ENCODE measurements around the gene MAPKBP1.

The MAPKBP1 gene

DNA sequence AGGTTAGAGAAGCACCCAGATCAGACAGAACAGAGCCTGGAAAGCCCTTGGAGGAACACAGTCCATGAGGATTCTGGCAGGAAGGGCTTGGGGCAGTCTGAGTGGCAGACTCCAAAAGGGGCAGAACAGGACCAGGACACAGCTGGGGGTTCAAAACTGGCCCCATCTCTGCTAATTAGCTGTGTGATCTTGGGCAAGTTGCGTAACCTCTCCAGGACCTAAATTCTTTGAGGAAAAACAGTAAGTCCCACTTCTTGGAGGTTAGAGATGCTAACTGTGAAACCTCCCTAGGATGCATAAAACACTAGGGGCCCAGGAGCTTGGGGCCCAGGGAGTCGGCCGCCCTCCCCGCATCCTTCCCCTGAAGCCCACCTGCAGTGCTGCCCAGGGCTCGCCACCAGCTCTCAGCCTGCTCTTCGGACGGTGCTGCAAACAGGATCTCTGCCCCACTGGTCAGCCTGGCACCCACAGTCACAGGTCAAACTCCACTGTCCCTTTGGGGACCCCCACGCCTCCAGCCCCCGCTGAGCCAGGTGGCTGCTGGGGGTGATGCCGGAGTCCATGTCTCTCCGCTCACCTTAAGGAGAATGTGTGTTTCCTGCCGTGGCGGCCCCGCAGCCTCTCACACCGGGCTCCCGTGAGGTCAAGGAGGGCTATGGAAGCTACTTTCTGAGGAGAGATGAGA, 76.3 kb downstream of the MAPKBP1 start:
- no peak for DNase-seq (ENCODE audit: low read depth in 2 of 2)

DNA sequence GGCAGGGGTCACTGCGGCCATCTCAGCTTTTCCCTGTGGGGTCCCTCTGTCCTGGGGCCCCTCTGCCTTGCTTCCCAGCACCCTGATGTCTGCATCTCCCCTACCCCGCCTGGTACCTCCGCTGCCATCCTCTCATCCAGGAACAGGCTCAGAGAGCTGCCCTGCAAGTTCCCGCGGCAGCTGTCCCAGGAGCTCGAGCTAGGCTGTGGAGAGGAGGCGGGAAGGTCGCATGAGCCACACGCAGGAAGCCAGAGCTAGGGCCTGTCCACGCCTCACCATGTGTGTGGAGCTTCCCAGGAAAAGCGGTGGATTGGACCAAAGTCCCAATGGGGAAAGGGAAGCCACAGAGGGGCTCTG, 76.9 kb downstream of the MAPKBP1 start:
- no peak for DNase-seq (ENCODE audit: low read depth in 2 of 2)

DNA sequence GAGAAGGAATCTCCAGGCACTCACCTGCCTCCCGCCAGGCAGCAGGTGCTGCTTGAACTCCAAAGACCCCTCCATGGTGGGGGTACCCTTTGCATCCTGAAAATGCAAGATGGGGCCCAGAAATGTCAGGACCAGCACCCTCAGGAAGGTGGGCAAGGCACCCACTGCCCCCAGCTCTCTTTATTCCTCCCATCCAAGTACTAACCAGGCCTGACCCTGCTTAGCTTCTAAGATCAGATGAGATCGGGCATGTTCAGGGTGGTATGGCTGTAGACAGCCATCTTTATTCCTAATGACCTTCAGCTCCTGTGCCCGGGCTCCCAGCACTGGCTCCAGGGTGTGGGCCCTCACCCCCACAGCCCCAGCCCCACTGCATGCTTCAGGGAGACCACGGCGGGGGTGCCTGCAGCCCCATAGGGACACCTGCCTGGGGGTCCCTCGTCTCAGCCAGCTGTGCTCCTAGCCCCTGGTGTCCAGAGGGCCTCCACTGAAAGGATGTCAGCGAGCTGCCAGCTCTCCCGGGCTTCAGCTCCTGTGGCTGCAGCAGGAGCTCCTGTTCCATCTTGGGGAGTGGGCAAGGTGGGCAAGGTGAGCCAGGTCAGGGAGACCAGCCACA, 77.6 kb downstream of the MAPKBP1 start:
- DNase-seq (ENCODE audit: low read depth in 2 of 2): no peak

DNA sequence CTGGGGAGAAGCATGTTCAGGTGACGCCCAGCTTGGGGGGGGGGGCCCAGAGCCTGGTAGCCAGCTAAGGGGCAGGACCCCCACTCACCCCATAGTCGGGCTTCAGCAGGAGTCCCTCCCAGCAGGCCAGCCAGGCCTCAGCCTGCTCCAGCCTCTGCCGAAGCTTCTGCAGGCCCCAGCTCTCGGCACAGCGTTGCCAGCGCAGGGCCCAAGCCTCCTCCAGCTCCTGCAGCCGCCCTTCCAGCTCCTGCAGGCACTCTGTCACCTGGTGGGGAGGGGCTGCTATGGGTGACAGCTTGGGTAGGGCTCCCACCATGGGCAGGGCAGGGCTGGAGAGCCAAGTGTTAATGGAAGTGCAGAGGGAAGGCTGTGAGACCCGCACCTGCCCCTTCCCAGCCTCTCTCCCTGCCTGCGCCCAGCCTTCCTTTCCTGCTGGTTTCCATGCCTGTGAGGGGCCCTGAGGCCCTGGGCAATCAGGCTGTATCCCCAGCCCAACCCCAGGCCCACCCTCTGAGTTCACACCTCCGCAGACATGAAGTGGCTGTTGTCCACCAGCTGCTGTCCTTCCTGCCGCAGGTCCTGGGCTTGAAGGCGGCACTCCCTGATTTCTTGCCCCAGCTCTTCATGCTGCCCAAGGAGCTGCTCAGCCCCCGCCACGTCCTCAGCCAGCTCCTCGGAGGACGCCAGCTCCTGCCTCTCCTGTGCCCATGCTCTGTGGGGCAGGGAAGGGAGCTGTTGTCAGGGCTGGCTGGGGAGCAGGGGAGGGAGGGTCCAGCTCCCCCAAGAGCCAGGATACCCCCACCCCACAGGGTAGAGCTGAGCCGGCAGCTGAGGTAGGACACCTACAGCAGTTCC, 78.7 kb downstream of the MAPKBP1 start:
- DNase-seq (ENCODE audit: low read depth in 2 of 2): no peak

DNA sequence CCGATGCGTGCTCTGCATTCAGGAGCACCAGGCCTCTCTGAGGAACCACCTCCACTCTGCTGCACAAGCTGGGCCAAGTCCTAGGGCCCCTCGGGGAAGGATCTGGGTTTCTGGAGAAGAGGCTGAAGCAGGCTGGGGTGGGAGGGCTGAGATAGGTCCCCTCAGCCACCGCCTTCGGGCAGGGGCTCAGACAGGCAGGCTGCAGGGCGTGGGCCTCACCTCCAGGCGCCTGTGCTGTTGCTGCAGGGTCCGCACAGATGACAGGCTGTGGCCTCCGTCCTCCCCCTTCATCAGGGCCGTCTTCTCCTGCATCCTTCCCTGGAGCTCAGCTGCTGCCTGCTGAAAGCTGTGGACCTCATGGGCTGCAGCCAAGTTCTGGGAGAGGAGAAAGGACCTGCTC, 79.5 kb downstream of the MAPKBP1 start:
- DNase-seq (ENCODE audit: low read depth in 2 of 2): no peak

DNA sequence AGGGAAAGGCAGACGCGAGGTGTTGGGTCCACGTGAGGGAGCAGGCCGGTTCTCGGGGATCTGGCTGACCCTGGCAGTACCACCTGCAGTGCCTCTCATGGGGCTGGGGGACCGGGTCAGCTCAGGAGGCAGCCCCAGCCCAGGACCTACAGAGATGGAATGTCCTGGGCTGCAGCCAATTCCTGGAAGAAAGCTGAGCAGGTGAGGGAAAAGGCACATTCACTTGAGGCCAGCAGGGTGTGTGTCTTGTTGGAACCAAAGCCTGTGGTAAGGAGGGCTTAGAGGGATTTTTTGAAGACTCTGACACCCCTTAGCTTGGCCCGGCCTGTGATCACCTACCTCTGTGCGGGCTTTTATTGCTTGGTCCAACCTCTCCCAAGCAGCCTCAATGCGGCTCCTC, 80.2 kb downstream of the MAPKBP1 start:
- DNase-seq (ENCODE audit: low read depth in 2 of 2): no peak

DNA sequence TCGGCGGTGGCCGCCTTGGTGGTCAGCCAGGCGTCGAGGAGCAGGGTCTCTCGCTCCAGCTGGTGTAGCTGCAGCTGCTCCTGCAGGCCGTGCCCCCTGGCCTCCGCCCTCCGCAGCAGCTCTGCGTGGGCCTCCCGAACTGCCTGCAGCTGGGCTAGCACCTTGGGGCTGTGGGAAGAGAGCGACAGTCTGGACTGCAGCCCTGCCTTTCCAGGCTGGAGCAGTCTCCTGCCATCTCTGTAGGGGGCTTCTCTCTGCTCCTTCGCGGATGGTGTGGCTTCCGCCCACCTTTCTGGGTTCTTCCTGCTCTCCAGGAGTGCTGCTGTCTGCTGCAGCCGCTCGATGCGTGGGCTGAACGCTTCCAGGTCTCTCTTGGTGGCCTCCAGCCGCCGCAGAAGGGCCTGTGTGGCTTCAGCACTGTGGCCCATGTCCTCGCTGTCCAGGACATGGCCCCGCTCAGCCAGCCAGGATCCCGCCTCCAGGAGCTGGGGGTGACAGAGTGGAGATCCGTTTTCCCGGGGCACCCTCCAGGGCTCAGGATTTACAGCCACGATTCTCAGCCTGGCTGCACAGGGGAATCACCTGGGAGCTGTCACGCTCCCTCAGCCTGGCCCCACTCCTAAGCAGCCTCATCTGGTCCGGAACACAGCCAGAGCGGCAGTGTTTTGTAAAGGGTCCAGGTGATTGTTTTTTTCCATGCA, 81.1 kb downstream of the MAPKBP1 start:
- DNase-seq (ENCODE audit: low read depth in 2 of 2): no peak

DNA sequence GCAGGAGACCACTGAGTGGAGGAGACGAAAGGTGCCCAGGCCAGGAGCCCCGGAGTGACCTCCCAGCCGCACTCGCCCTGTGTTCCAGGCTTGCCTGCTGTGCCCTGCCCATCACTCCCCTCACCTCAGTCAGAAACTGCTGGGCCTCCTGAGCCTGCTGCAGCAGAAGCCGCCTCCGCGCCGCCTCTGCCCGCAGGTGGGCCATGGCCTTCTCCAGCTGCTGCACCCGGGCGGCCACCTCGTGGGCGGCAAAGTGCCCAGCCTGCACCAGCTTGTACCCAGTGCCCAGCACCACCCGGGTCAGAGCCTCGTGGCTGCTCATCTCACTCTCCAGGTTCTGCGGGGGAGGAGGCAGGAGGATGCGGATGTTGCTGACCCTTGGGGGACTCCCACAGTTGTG, 82.0 kb downstream of the MAPKBP1 start:
- DNase-seq (ENCODE audit: low read depth in 2 of 2): no peak

DNA sequence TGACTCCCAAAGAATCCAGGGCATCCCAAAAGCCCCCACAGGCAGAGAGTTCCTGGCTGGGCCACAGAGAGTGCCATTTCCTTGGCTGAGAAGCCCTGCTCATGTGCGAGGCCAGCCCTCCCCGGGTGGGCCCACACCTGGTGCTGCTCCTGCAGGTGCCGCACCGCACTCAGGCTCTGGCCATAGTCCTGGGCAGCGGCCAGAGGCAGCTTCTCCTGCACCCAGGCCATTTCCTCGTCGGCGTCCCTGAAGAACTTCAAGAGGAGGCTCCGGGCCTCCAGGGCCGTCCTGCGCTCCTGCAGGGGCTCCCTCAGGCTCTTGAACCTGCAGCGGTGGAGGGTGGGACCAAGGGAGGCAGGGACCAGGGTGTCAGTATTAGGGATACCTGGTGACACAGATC, 82.4 kb downstream of the MAPKBP1 start:
- no peak for DNase-seq (ENCODE audit: low read depth in 2 of 2)

DNA sequence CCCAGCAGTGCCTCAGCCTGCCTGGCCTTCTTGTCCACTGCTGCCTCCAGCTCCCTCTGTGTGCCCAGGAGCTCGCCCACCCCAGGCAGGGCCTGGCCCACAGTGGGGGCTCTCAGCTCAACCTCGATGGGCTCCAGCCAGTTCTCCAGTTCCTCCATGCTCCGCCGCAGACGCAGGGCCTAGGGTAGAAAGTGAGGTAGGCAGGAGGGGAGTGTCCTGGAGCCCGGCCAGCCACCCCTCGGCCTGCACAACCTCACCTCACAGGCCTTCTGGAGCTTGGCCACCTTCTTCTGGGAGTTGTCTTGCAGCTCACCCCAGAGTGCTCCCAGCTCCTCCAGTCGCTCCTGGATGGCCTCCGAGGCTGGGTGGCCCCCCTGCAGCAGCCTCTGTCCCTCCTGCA, 83.0 kb downstream of the MAPKBP1 start:
- no peak for DNase-seq (ENCODE audit: low read depth in 2 of 2)

DNA sequence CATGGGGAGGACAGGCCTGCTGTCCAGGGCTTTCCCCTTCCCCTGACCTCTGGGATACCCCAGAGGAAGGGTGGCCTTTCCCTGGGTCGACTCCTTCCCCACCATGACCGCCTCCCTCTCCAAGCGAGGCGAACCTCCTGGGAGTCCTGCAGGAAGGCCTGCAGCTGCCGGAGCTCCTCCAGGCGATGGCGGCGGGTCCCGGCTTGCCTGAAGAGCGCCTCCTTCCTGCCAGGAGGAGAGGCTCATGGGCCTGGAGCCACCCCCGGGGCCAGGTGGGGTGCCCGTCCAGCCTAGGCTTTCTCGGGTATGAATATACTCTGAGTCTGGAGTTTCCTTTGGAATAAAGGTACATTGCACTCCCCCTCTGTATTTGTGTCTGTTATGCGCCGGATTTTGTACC, 84.5 kb downstream of the MAPKBP1 start:
- no peak for DNase-seq (ENCODE audit: low read depth in 2 of 2)

DNA sequence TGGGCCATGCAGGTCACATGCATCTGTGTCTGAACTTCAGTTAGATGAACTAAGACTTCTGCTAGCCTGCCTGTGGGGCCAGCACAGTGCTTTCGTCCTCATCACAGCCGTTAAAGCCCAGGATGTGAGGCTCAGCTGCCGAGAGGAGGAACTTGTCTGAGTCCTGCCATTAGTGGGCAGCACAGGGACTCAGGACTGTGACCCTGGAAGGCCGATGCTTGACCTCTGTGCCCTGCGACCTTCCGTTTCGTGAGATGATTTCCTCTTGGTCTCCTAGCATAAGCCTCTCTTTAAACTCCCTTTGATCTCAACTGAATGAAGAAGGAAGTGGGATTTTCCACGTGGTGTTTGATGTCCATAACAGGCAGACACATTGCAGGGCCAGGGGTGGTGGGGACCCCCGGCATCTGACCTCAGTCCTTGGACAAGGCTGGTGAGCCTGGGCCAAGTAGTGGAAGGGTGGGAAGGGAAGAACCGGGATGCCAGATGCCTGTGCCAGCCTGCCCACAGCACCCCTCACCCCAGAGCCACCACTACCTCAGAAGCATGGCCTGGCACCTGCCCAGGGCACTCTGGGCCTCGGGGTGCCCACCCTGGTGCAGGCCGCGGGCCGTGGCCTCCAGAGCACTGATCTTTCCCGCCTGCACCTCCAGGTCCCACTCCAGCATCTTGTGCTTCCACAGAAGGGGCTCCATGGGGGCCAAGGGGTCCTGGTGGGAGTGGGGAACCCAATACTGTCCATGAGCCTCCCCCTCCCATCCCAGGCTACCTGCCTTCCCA, 86.0 kb downstream of the MAPKBP1 start:
- no peak for DNase-seq (ENCODE audit: low read depth in 2 of 2)

DNA sequence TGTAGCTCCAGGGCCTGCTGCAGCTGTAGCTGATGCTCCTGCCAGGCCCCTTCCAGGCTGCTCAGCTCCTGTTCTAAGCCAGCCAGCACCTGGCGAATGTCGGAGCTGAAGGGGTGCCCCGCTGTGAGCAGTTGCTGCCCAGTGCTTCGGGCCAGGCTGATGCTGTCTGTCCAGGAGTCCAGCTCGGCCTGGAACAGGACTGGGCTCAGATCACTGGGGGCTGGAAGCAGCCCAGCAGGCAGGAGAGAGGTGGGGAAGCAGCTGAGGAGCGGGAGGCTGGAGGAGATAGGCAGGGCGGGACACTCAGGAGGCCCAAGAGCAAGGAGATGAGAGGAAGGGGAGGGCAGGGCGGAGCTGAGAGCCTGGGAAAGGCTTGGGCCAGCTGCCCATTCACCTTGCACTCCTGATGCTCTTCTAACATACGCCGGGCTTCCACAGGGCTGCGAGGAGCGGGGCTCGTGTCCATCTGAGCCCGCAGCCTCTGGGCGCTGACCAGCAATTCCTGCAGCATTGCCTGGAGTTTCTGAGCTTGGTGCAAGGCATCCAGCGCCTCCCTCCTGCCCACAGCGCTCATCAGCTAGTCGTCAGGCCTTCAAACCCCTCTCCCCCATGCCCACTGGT, 87.6 kb downstream of the MAPKBP1 start:
- DNase-seq (ENCODE audit: low read depth in 2 of 2): no peak

DNA sequence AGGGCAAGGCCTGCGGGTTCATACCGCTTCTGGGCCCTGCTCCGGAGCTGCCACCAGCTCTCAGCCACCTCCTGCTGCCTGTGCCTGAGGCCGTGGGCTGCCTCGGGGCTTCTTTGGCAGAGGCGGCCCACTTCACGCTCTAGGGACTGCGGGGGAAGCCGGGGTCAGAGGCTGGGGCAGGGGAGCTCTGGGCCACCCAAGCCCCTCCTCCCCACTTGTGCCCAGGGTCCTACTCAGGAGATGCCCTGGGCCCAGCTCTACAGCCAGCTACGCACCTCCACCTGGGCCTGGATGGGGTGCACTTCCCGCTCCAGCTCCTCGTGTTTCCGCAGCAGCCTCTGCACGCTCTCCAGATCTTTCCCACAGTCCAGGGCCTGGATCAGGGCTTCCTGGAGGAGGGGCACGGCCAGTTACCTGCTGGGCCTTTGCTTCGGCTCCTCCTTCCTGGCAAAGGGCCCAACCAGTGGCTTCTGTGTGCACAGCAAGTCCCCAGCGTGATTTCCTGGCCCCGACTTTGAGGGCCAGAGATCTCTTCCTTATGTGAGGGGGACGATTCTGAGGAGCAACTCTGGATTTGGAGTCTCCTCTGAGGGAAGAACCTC, 88.3 kb downstream of the MAPKBP1 start:
- no peak for DNase-seq (ENCODE audit: low read depth in 2 of 2)

DNA sequence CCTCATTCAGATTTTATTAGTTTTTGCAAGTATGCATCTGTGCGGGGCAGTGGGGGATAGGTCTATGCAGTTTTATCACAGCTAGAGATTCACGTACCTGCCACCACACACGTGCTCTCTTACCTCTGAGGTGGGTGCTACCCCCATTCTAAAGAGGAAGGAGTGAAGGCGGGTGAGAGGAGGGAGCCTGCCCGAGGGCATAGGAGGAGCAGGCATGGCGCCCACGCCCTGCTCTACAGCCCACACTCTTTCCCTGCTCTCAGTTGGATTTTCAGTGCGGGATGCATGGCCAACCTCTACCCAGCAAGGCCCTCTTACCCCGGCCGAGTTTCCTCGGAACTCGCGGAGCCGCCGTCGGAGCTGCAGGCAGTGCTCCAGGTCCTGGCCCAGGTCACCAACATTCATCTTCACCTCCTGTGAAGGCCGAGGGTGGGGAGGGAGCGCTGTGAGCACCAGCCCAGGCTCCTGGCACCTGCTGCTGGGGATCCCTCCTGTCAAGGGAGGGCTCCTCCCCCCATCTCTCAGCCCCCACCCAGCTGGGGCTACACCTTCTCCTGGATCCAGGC, 91.3 kb downstream of the MAPKBP1 start:
- DNase-seq (ENCODE audit: low read depth in 2 of 2): no peak

DNA sequence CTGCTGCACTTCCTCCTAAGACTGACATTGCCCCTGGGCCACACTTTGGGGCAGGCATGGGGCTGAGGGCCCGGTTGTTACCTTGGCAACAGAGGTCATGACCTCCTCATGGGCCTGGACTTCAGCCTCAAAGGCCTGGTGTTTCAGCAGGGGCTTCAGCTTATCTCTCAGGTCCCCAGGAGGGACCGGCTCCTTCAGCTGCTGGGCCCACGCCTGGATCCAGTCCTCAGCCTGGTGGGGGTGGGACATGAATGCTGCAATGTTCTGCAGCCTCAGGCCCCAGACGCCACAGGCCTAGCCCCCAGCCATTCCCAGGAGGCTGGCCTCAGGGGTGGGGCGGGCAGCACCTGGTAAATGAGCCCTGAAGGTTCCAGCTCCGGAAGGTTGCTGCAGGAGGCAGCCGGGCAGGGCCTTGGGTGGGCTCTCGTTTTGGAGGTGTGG, 92.0 kb downstream of the MAPKBP1 start:
- DNase-seq (ENCODE audit: low read depth in 2 of 2): no peak

DNA sequence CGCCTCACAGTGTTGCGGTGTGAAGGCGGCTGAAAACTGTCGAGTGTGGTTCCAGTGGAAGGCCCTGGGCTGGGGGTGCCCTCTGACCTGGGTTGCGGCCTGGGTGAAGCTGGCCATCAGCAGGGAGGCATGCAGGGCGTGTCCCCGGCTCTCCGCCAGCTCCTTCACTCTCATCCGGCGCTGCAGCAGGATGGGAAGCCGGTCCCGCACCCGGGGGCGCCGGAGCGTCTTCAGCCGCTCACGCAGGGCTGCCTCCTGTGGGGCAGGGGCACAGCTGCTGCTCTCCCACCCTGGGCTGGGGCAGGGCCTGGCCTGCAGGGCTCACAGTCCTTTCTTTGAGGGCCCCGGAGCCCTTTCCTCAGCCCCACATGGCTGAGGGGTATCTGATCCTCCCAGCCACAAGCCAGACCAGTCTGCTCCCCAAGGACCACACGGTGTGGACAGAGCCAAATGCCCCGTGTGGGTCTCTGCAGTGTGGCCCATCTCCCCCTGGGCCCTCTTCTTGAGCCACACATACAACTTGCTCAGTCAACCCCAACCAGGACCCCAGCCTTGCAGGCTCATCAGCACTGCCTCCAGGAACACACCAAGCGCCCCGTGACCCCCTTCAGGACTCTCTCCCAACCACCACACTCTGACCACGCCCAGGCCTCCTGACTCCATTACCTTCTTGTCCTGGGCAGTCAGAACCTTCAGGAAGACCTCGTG, 92.7 kb downstream of the MAPKBP1 start:
- DNase-seq (ENCODE audit: low read depth in 2 of 2): no peak

DNA sequence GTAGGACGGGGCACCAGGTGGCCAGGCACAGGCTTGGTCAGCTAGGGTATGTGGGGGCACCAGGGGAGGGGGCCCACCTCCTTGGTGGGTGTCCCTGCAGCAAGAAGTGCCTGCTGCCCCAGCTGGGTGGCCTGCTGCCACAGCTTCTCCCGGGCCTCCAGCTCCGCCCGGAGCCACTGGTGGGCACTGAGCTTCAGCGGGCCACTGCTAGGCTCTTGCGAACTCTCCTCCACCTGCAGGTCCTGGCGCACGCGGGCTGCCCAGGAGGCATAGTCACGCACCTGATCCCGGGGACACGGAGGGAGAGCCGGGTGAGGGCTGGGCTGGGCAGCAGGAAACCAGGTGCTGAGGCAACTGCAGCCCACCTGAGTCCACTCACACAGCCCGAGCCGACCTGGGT, 94.0 kb downstream of the MAPKBP1 start:
- no peak for DNase-seq (ENCODE audit: low read depth in 2 of 2)

DNA sequence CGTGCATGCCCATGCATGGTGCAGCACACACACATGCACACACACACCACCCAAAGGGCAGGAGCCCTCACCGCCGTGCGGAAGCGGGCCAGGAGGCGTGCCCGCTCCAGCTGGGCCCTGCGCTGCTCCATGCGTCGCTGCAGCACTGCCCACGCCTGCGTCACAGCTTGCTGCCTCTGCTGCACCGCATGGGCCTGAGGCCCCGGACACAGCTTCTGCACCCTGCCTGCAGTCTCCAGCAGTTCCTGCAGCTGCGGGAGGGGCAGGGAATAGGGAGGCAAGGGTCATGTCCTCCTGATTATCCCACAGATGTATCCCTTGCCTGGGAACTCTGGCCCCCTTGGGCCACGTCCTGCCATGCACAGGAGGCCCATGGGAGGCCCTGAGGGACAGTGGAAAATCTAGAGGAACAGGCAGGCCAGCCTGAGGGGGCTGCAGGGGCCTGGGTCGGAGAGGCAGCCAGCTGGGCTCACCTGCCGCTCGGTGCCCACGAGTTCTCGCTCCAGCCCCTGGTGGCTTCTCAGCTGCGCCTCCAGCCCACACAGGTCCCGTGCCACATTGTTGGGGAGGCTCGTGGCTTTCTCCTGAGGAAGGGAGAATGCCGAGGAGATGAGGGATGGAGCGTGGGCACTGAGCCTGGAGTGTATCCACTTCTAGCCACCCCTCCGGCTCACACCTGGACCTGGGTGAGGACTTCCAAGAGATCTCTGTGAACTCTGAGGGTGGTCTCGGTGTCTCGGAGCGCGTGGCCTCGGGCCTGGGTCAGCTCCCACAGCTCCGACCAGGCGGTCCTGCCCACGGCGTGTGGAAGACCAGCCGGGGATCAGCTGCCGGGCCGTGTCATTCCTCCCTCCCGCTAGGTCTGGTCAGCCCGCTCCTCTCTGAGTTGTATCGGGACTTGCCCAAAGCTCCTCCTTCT, 95.7 kb downstream of the MAPKBP1 start:
- no peak for DNase-seq (ENCODE audit: low read depth in 2 of 2)
